OCI-M2 (cell line): ENCODE results near the gene RNLS.
"Not testable (repeated sequence)": the region's sequence is repeated elsewhere in the genome, so short reads cannot be mapped to it uniquely, and the experiment has no call there.

Experiments used
- DNase-seq: peaks from one replicate; lab custom pipeline; 2025; ENCODE audit not compliant: unreplicated experiment; lab: John Stamatoyannopoulos, UW

Gene RNLS

DNA sequence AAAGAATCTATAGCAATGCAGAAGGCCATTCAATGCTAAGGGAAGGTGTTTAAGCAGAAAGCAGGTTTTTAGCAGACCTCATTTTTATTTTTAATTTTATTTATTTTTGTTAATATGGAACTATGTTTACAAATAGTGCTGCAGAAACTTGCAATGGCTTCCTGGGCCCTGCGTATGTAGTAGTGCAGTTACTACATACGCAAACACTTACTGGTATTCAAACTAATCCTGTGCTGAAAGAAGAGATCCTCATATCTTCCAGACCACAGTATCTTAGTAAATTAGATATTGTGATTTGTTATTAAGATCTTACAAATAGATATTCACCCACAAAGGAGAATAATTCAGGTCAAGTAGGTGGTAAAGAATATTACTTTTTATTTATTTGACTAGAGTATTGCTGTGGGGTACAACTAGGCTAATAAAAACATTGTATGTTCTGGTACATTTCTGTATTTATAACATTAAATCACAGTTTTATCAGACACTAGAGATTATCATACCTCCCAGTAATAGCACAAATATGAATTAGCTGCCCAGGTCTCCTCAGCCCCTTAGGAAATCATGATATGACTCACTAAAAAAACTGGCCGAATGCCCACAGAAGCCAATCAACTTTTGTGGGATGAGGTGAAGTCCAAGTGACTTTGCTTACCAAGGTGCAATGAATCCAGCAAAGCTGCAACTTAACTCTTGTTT, 57.6 kb downstream of the RNLS start:
- DNase-seq = no peak

DNA sequence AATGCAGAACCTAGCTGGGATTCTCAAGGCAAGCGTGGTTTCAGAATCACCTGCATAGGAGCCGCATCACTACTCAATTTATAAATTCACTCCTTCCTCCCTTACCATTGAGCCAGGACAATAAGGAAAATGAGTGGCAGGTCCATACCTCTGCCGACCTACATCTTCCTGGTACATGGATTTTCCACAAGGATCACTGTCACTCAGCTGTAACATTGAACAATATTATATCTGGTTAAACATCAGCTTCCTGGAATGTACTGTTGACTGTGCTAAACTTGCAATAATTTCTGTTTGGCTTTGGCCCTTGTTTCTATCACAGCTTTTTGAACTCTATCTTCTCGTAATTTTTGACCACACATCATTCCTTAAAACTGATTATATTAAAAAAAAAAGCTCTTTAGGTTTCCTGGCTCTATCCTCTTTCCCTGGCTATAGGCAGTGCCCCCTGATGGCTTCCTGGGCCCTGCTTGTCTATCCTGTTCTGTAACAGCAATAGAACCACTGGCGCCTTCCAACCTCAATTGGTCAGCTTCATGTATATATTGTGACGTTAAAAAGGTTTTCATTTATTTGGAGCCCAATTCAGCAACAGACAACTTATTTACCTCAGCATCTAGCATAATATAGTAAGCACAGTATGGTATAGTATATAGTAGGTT, 59.2 kb downstream of the RNLS start:
- DNase-seq = no peak

DNA sequence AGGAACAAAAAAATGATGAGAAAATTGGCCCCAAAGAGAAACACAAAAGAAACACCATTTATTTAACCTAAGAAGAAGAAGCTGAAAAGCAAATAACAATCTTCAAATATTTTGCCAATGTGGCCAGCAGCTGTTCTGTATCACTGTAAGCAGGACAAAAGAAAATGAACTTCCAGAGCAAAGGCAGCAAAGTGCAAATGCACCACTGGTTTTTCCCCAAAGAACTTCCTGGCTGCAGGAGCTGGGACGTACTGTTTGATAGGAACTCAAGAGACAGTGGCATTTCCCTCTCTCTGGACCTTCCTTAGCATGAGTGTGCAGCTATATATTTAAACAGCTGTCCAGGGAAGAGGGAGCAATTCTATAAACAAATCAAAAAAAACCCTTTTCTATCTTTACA, 60.4 kb downstream of the RNLS start:
- DNase-seq = no peak

DNA sequence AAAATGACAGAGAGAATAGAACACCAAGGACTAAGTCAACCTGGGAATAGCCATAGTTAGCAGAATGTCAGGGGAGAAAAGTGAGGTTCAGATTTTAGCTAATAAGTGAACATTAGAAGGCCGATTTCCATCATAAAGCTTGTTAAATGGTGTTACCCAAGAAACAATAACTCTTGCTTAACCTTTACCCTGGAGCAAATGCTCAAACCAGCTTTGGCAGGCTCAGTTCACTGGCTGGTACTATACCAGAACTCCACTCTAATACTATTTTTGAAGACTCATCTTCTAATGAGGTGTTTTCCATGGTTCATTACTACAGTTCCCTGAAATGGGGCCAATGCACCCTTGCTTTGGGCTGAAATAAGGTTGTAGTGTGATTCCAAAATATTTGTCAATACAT, 61.3 kb downstream of the RNLS start:
- no peak for DNase-seq

DNA sequence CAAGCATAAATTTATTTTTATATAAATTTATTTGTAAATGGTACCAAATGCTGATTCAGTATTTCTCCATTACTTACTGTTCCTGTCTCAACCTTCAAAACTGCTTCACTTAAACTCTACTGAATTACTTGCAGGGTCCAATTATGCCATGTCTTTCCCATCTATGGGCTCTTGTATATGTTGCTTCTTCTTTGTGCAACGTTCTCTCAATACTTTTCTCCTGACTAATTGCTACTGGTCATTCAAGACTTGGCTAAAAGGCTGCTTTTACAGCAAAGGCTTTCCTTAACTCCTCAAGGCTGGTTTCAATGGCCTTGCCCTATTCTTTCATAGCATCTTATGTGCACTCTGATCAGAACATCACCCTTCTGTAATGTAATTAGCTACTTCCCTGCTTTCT, 67.9 kb downstream of the RNLS start:
- DNase-seq = no peak

DNA sequence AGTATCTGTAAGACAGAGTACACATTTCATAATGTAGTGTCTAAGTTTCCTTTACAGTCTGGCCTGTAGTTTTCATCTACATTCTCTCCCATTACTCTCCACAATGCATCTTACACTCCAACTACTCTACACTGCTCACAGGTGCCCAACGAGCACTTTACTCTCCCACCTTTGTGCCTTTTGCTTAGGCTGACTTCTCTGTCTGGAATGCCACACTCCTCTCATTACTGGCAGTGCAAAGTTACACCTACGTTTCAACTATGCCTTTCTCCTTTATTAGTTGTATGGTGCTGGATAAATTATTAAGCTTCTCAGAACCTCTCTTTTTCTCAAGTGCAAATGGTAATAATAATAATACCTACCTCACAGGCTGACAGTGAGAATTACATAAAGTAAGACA, 70.5 kb downstream of the RNLS start:
- no peak for DNase-seq

DNA sequence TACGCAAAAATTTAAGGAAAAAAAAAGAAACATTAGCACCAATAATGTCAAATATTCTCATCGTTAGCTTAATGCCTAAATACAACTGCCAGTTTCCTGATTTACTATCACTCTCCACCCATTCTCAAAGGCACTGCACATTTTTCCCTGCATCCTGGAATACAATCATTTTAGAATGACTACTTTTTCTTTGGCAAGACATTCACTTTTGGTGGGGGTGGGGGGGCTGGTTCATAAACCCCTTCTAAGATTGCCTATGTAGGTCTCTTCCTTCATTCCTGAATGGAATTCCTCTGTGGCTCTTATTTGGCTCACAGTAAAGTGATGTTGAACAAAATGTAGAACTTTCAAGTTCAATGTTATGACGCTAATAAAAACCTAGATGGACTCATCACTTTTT, 74.3 kb downstream of the RNLS start:
- DNase-seq = no peak

DNA sequence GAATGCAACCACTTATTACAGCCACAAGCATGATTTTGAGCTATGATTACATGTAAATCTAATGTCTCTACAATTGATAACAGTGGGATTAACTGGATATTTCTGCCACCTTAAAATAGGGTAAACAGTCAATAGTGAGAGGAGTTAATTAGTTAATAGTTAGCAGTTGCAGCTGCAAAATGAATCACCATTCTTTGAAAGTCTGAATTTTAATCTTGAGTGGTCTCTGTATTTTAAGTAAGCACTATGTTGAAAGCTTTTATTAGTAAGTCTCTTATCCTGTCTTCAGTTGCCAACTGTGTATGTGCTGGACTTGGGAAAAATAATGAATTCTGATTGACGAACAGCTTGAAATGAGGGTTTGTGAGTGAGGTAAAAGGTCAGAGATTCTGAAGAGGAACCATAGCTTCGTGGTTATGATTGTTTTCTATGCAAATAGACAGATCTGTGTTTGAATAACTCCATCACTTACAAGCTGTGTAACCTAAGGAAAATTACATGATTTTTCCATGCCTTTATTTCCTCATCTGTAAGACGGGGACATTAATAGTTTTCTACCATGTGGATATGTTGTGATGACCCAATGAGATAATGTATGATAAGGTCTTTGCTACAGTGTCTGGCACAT, 75.2 kb downstream of the RNLS start:
- DNase-seq = no peak

DNA sequence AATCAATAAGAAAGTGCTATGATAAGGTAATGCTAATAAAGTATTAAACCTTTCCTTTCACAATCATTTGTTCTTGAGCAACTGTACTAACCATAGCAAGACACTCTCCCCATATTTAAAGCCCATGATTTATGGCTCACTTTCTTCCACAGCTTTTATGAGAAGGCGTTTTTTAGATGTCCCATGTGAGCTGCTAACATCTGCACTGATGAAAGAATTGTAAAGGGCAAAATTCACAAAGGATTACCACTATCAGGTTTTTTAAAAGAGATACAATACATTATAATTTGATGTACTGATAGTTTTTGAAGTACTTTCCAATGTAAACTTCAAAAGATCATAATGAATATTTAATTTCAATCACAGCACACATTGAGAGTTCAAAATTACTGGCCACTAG, 75.7 kb downstream of the RNLS start:
- no peak for DNase-seq

DNA sequence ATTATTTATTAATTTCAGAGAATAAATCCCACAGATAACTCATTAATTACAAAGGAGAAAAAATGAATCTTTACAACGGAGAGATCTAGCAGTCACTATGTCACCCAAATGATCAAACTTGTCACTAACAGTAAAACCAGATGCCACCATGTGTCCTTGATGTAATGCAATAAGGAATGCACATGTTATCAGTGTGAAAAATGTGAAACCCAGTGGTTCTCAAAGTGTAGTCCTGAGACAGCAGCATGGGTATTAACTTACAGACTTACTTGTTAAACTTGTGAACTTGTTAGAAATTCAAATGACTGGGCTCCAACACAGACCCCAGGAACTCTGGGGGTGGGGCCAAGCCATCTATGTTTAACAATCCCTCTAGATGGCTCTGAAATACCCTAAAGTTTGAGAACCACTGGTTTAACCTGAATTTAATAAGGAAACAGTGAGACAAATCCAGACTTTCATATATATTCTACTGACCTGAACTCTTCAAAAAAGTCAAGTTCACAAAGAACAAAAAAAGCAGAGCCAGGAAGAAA, 77.4 kb downstream of the RNLS start:
- no peak for DNase-seq

DNA sequence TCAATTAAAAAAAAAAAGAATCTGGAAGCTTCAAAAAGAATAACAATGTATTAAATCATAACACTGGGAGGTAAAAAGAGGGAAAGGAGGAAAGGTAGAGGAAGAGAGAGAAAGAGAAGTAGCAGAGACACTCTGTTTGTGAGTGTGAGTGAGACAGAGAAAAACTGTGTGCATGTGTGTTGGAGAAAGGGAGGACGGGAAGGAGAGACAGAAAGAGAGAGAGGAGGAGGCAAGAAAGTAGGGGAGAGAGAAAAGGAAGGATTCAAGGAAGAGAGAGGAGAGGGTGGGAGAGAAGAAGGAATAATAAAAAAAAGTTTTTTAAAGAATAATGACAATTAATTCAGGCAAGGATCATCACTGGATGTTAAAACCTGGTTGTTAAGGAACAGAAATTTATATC, 77.9 kb downstream of the RNLS start:
- no peak for DNase-seq

DNA sequence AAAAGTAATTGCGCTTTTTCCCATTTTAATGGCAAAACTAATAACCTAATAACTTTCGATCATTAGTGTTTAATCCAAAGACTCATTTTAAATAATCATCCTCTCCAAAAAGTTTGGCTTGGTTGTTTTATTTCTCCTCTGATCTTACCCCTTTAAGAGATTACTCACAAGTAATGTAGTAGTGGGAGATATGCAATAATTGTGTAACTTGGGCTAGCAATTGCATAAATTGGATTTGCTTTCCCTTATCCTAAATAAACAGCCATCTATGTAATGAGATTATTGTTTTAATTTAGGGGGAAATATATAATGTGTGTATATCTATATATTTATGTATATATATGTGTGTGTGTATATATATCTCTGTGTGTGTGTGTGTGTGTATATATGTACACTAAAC, 82.5 kb downstream of the RNLS start:
- no peak for DNase-seq

DNA sequence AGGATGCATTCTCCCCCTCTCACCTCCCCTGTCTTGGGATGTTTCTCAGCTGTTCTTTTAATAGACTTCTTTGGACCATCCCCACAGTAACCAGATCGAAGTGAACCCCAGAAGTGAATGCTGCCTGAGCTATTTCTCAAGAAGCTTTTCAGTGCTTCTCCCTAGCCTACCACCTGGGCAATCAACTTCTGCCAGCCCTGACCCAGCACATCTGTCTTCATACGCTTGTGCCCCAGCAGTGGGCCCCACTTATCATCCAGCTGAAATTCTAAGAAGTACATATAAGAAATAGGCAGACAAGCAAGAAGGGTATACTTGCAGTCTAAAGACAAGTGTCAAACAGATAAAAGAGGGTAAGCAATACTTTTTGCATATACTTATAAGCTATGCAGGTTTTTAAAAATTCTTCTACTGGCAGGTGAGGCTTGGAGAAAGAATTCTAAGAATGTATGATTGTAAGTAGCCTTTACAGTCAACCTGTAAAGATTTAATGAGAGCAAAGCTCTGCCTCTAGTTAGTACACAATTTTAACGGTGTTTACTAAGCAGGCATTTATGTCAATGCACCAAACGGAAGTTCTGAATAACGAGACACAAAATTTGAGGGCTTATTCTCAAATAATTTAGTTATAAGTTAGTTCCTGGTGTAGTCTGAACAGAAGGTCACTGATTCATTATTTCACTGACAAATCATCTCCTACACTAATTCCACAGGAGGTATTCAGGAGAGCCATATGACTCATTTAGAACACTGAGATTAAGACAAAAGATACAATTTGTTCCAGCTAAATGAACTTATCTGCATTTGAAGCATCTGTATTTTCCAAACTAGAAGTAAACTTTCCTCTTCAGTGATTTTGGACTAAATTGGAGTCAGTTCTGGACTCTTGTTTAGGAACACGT, 83.3 kb downstream of the RNLS start:
- no peak for DNase-seq

DNA sequence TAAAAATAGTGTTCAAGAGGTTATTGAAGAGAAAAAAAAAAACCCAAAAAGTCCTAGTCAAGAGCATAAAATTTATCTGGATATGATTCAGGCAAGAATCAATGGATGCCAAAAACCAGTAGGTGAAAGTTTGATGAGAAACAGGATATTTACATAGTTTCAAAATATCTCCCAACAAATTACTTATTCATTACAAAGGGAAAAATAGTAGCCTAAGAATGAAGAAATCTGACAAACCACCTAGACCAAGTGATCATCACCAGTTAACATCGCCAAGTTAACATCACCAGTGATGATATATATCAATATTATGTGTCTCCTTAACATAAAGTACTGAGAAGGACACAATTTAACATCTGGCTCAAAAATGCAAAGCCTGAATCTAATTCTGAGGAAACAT, 85.2 kb downstream of the RNLS start:
- DNase-seq = no peak

DNA sequence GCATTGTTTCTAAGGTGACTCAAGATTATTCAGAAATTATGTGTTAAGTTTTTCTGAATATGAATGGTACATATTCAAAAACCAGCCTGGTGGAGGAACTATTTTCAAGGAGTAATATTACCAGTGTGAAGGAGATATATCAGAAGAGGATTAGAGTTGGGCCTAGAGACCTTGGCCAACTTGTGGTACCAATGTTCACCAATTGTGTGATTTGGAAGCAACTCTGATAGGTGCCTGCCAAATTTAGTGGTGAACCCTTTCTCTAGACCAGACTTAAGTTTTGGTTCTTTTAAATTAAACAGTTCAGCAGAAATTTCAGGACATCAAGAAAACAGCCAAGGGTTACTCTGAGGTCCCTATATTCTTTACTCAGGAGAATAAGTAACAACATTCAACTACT, 88.6 kb downstream of the RNLS start:
- no peak for DNase-seq

DNA sequence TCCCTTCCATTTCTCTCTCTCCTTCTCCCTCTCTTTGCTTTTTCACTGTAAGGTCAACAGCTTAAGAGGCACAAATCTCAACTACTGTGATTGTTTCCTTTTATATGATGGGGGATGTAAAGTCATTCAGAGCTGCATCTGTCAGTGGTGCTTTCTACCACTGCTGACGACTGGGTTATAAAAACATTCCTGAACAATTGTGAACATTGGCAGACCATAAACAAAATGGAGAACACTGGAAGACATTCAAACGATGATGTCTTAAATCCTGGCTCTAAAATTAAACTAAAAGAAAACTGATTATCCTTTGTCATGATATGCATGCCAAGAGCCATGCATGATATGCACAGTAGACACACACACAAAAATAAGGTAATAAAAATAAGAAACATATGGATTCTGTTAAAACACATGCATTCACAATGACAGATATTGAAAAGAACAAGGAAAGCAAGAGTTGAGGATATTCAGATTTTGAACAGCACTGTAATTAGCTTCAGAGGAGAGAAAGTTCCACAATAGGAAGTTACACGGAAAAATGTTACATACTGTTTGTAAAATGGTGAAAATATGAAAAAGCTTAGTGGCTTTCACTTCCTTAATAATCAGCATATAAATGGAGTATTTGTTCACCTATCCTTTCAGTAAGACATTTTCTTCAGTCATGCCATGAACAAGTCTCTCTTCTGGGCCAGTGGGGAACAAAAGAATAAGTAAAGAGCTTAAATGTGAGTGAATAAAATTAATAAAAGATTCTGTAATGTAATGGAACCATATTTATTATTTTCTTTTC, 89.2 kb downstream of the RNLS start:
- no peak for DNase-seq

DNA sequence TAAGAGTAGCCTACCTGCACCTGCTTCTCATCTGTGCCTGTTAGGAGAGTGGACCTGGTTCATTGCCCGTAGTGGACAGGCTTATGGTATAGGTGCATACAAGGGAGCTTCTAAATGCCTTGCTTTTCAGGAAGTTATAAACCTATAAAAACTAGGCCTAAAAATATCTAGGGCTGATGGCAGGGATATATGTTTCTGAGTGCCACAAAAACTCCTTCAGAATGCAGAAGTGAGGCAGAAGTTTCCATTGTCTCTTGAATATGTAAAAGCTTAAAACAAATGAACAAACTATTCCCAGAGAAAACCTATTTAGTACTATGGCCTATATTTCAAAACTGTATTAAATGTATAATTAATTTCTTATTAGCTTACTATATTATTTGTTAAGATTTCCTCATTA, 91.8 kb downstream of the RNLS start:
- DNase-seq = no peak

DNA sequence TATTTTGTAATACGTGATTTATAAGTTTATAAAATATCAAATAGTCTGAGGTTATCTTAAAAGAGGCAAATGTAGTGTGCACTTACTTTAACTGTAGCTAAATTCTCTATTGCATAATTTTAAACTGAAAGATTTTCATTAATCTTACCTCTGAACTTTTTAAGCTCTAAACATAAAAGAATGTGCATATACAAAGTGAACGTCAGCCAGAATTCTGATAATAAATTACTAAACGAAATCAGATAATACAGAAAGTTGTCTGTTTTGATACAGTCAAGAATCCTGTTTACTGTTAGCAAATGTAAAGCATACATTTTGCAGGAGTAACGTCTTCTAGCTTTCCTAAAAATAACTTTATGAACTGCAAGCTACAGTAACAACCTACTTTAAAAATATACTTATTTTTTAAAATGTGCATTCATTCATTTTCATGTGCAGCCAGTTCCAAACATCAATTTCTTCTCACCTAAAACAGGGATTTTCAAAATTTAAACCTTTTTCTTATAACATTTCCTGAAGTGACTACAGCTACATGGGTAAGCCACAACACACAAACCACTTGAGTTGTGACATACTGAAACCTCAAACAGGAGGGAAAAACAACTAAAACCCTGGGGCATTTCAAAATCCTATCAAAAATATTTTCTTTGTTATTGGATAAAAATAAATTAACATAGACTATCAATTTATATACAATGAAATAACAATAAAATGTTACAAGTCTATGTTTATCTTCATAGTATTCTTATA, 92.7 kb downstream of the RNLS start:
- DNase-seq = no peak

DNA sequence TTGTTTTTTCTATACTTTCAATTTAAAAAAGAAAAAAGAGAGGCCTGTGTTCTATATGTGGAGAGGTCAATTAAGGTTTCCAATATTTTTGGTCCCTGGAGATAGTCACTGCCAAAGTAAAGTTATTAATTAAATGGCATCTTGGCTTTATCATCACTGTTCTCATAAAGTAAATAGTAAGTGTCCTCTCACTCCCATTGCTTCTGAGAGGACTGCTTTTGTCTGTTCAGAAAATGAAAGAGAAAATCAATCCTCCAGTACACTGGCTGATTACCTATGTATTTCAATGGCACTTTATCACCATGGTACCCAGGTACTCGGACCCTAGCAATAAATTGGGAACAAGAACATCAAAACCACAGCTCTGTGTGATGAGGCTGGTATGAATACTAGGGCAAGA, 94.0 kb downstream of the RNLS start:
- DNase-seq = no peak

DNA sequence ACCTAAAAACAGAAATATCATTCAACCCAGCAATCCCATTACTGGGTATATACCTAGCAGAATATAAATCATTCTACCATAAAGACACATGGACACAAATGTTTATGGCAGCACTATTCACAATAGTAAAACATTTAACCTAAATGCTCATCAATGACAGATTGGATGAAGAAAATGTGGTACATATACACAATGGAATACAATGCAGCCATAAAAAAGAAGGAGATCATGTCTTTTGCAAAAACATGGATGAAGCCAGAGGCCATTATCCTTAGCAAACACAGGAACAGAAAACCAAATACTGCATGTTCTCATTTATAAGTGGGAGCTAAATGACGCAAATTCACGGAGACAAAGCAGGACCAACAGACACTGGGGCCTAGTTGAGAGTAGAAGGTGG, 96.3 kb downstream of the RNLS start:
- not testable (repeated sequence) for DNase-seq
